ENCODE results near the gene TTYH3.

The TTYH3 gene

DNA sequence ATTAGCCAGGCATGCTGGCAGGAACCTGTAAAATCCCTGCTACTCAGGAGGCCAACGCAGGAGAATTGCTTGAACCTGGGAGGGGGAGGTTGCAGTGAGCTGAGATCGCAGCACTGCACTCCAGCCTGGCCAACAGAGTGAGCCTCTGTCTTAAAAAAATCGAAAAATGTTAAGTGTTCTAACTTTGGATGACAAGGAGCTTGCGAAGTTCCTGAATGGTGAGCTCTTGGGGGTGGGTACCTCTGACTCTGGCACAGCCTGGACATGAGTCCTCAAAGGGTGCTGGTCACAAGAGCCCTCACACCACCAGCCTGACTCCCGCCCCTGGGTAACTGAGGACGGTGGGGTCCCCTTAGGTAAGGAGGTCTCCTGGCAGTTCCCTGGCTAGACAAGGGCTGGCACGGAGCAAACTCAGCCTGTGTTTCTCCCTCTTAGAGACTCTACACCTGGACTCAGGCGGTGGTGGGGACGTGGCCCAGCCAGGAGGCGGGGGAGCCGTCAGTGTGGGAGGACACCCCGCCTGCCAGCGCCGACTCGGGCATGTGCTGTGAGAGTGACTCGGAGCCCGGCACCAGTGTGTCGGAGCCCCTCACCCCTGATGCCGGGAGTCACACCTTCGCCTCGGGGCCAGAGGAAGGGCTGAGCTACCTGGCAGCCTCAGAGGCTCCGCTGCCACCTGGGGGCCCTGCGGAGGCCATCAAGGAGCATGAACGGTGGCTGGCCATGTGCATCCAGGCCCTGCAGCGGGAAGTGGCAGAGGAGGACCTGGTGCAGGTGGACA, 80.3 kb downstream of the TTYH3 start:
- Histone ChIP-seq H3K27me3 (ENCODE audit: insufficient read depth, low read depth) (no peaks in the 10 kb centered on the region), H2AFZ (ENCODE audit: low read depth) (no peak overlapping the region), H3K4me3 (IDR thresholded peaks at IDR 0.05; ENCODE audit: insufficient read depth, low read depth, low read length) (no peak overlapping the region), H3K9ac (peak overlapping the region; percentile 93; the same call in 1 of the 2 replicates), H3K36me3 (ENCODE audit: insufficient read depth) (no peaks in the 10 kb centered on the region), H3K79me2 (ENCODE audit: insufficient read depth, low read depth) (0 out of 2 replicates have a peak, but pooled peaks cover 9% of the 10 kb centered on the region), H4K20me1 (ENCODE audit: insufficient read depth) (no peaks in the 10 kb centered on the region), H3K4me1 (ENCODE audit: low read depth, poor library complexity, severe bottlenecking) (peaks cover 79% of the 10 kb centered on the region), H3K27ac (peak overlapping the region; percentile 100), H3K4me2 (peak overlapping the region; percentile 100)
- TF ChIP-seq, protein P1, sequence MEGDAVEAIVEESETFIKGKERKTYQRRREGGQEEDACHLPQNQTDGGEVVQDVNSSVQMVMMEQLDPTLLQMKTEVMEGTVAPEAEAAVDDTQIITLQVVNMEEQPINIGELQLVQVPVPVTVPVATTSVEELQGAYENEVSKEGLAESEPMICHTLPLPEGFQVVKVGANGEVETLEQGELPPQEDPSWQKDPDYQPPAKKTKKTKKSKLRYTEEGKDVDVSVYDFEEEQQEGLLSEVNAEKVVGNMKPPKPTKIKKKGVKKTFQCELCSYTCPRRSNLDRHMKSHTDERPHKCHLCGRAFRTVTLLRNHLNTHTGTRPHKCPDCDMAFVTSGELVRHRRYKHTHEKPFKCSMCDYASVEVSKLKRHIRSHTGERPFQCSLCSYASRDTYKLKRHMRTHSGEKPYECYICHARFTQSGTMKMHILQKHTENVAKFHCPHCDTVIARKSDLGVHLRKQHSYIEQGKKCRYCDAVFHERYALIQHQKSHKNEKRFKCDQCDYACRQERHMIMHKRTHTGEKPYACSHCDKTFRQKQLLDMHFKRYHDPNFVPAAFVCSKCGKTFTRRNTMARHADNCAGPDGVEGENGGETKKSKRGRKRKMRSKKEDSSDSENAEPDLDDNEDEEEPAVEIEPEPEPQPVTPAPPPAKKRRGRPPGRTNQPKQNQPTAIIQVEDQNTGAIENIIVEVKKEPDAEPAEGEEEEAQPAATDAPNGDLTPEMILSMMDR (conservative IDR thresholded peaks at IDR 0.05; ENCODE audit: low read depth, low read length) = no peak

GRCh38 chr7:2713370-2713769, 81.6 kb downstream of the TTYH3 start:
- H3K4me2 ChIP-seq = no peak overlapping the region
- H3K79me2 ChIP-seq (ENCODE audit: insufficient read depth, low read depth) = 0 out of 2 replicates have a peak, but pooled peaks cover 9% of the 10 kb centered on the region
- H4K20me1 ChIP-seq (ENCODE audit: insufficient read depth) = no peaks in the 10 kb centered on the region
- no peaks in the 10 kb centered on the region for H3K27me3 ChIP-seq (ENCODE audit: insufficient read depth, low read depth)
- no peak overlapping the region for H3K27ac ChIP-seq
- no peaks in the 10 kb centered on the region for H3K36me3 ChIP-seq (ENCODE audit: insufficient read depth)
- no peak overlapping the region for H2AFZ ChIP-seq (ENCODE audit: low read depth)
- peaks cover 79% of the 10 kb centered on the region for H3K4me1 ChIP-seq (ENCODE audit: low read depth, poor library complexity, severe bottlenecking)
- no peak overlapping the region for H3K4me3 ChIP-seq (IDR thresholded peaks at IDR 0.05; ENCODE audit: insufficient read depth, low read depth, low read length)
- no peak overlapping the region for H3K9ac ChIP-seq
- TF ChIP-seq, protein P1 (conservative IDR thresholded peaks at IDR 0.05; ENCODE audit: low read depth, low read length) = no peak

- TF ChIP-seq, protein P1 (conservative IDR thresholded peaks at IDR 0.05; ENCODE audit: low read depth, low read length) = no peak
- H3K27ac ChIP-seq = no peak overlapping the region
- no peak overlapping the region for H3K4me3 ChIP-seq (IDR thresholded peaks at IDR 0.05; ENCODE audit: insufficient read depth, low read depth, low read length)
- peaks cover 73% of the 10 kb centered on the region for H3K4me1 ChIP-seq (ENCODE audit: low read depth, poor library complexity, severe bottlenecking)
- no peaks in the 10 kb centered on the region for H4K20me1 ChIP-seq (ENCODE audit: insufficient read depth)
- H3K79me2 ChIP-seq (ENCODE audit: insufficient read depth, low read depth) = 0 out of 2 replicates have a peak, but pooled peaks cover 3% of the 10 kb centered on the region
- no peak overlapping the region for H3K9ac ChIP-seq
- no peaks in the 10 kb centered on the region for H3K27me3 ChIP-seq (ENCODE audit: insufficient read depth, low read depth)
- H3K36me3 ChIP-seq (ENCODE audit: insufficient read depth) = no peaks in the 10 kb centered on the region
- H2AFZ ChIP-seq (ENCODE audit: low read depth) = no peak overlapping the region
- H3K4me2 ChIP-seq = no peak overlapping the region
These were observed 82.2 kb downstream of the TTYH3 start for GRCh38 chr7:2713978-2714377.
